Measurements from ENCODE around the gene USP50. TPM values are rescaled to one million over a fixed set of nuclear protein-coding genes. Genes with fewer than 3 reads are reported as not detected.
"Not testable (repeated sequence)": the region's sequence is repeated elsewhere in the genome, so short reads cannot be mapped to it uniquely, and the experiment has no call there.

USP50 gene
- polyA plus RNA-seq, 1 of the 3 experiments (the other 2 are of a cell fraction): not detected

- TF ChIP-seq, protein P1, sequence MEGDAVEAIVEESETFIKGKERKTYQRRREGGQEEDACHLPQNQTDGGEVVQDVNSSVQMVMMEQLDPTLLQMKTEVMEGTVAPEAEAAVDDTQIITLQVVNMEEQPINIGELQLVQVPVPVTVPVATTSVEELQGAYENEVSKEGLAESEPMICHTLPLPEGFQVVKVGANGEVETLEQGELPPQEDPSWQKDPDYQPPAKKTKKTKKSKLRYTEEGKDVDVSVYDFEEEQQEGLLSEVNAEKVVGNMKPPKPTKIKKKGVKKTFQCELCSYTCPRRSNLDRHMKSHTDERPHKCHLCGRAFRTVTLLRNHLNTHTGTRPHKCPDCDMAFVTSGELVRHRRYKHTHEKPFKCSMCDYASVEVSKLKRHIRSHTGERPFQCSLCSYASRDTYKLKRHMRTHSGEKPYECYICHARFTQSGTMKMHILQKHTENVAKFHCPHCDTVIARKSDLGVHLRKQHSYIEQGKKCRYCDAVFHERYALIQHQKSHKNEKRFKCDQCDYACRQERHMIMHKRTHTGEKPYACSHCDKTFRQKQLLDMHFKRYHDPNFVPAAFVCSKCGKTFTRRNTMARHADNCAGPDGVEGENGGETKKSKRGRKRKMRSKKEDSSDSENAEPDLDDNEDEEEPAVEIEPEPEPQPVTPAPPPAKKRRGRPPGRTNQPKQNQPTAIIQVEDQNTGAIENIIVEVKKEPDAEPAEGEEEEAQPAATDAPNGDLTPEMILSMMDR (IDR thresholded peaks at IDR 0.05): no peak
- no peak for TF ChIP-seq REST (IDR thresholded peaks at IDR 0.05; ENCODE audit: low read depth, low read length)
- TF ChIP-seq RAD21 (IDR thresholded peaks at IDR 0.05; ENCODE audit: low read length): no peak
- TF ChIP-seq NRF1 (IDR thresholded peaks at IDR 0.05; ENCODE audit: low read depth, low read length): no peak
- TF ChIP-seq FOXM1 (IDR thresholded peaks at IDR 0.05; ENCODE audit: low read depth): no peak
- TF ChIP-seq USF1 (IDR thresholded peaks at IDR 0.05; ENCODE audit: borderline replicate concordance, low read depth): no peak
- TF ChIP-seq RCOR1 (IDR thresholded peaks at IDR 0.05; ENCODE audit: low read length): no peak
- TF ChIP-seq FOXJ3 (CRISPR knock-in tag; IDR thresholded peaks at IDR 0.05): no peak
These were observed 46.1 kb downstream of the USP50 start (continued) for GRCh38 chr15:50500352-50500751.

DNA sequence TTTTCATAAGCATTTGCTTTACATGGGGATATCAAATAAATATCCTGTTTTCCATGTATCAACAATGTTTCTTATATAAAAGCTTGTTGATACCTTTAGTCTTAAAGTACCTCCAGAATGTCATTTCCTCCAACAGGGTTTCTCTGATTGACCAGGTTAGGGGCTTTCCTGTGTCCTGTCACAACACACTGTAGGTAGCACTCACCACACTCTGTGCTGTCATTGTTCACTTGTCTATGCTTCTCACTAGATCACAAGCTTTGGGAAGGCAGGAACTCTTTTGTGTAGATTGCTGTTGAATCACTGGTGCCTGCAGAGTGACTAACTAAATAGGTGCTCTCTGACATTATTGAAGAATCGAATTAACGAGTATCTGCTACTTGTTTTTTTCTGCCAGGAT is 49.8 kb downstream of the USP50 start:
- Histone ChIP-seq H3K4me3 (ENCODE audit: low read depth in 2 of 2, low read length in 1 of 2) (no peak overlapping the region), H3K4me1 (ENCODE audit: control insufficient read depth in 1 of 2, insufficient read depth in 2 of 2, low read depth in 1 of 2, low read length in 1 of 2) (no peaks in the 10 kb centered on the region), H3K4me2 (no peak overlapping the region), H4K20me1 (ENCODE audit: insufficient read depth) (no peaks in the 10 kb centered on the region), H3K27ac (ENCODE audit: low read depth in 2 of 2, low read length in 1 of 2) (no peak overlapping the region; a peak in 1 of 4 replicates), H3F3A (replicated peaks; ENCODE audit: insufficient read depth) (peaks cover 3% of the 10 kb centered on the region), H3K36me3 (replicated peaks in 1 of 2; ENCODE audit: control insufficient read depth in 1 of 2, insufficient read depth in 2 of 2, low read length in 1 of 2) (peaks cover 84 to 91% of the 10 kb centered on the region in 2 experiments), H2AFZ (ENCODE audit: low read depth) (no peak overlapping the region), H3K79me2 (ENCODE audit: insufficient read depth) (no peaks in the 10 kb centered on the region), H3K9me2 (no peaks in the 10 kb centered on the region), H3K27me3 (ENCODE audit: insufficient read depth) (no peaks in the 10 kb centered on the region), H3K9me3 (no peaks in the 10 kb centered on the region), H3K9ac (no peak overlapping the region)
- CTCF ChIA-PET: no interaction called here
- no peak for TF ChIP-seq GATA2 (CRISPR knock-in tag; IDR thresholded peaks at IDR 0.05)
- no peak for DNase-seq
- POLR2A ChIA-PET: no interaction called here
- WGBS (ENCODE audit: low lambda C conversion rate): 98% methylated on average over 2 of the region's 2 CpGs

DNA sequence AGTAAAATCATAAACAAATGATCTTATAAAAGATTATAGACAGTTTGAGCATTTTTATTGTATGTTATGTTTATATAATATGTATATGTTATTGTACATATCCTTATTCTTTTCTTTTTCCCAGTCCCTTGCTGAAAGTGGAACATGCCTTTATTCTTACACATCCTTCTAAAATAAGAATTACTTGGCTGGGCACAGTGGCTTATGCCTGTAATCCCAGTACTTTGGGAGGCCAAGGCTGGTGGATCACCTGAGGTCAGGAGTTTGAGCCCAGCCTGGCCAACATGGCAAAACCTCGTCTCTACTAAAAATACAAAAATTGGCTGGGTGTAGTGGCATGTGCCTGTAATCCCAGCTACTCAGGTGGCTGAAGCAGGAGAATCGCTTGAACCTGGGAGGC is 51.9 kb downstream of the USP50 start:
- H3F3A ChIP-seq (replicated peaks; ENCODE audit: insufficient read depth); H4K20me1 ChIP-seq (ENCODE audit: insufficient read depth); H3K4me1 ChIP-seq (ENCODE audit: control insufficient read depth in 1 of 2, insufficient read depth in 2 of 2, low read depth in 1 of 2, low read length in 1 of 2); H3K4me2 ChIP-seq; H3K79me2 ChIP-seq (ENCODE audit: insufficient read depth); H3K4me3 ChIP-seq (ENCODE audit: low read depth in 2 of 2, low read length in 1 of 2); H2AFZ ChIP-seq (ENCODE audit: low read depth); H3K27me3 ChIP-seq (ENCODE audit: insufficient read depth); DNase-seq; H3K9me2 ChIP-seq; H3K9ac ChIP-seq; H3K9me3 ChIP-seq; H3K27ac ChIP-seq (ENCODE audit: low read depth in 2 of 2, low read length in 1 of 2); CTCF ChIA-PET; POLR2A ChIA-PET: not testable (repeated sequence)
- peaks cover 91 to 92% of the 10 kb centered on the region in 2 experiments for H3K36me3 ChIP-seq (replicated peaks in 1 of 2; ENCODE audit: control insufficient read depth in 1 of 2, insufficient read depth in 2 of 2, low read length in 1 of 2)
- 93% methylated on average over 2 of the region's 2 CpGs for WGBS (ENCODE audit: low lambda C conversion rate)
